GOT3 (cell line): ENCODE results near the gene GGT7.
A peak's percentile ranks its signal among the peaks of the same experiment; 100 is the strongest.
"Not testable (repeated sequence)": the region's sequence is repeated elsewhere in the genome, so short reads cannot be mapped to it uniquely, and the experiment has no call there.

ENCODE experiments used
- DNase-seq: peaks from one replicate; lab custom pipeline; 2025; ENCODE audit warnings: mixed read lengths; lab: John Stamatoyannopoulos, UW

The GGT7 gene

GRCh38 chr20:34842143-34842542 is 30.5 kb downstream of the GGT7 start:
- no peak for DNase-seq

- no peak for DNase-seq
These were observed 38.2 kb downstream of the GGT7 start for GRCh38 chr20:34834459-34834893.

GRCh38 chr20:34831936-34832335 is 40.7 kb downstream of the GGT7 start:
- DNase-seq = no peak

GRCh38 chr20:34829191-34829590 is 43.5 kb downstream of the GGT7 start:
- DNase-seq = no peak

GRCh38 chr20:34825530-34826362 is 46.9 kb downstream of the GGT7 start, which contains the start of gene NCOA6:
NCOA6 (minus strand) TSS chr20:34825651; CDS start chr20:34782355, 43,296 bp downstream.
- peak; percentile 52 for DNase-seq

- DNase-seq = no peak
These were observed 47.7 kb downstream of the GGT7 start for GRCh38 chr20:34824806-34825529.

GRCh38 chr20:34824452-34824805 is 48.2 kb downstream of the GGT7 start:
- no peak for DNase-seq

- DNase-seq = no peak
These were observed 48.6 kb downstream of the GGT7 start for GRCh38 chr20:34824026-34824425.

- DNase-seq = no peak
These were observed 51.7 kb downstream of the GGT7 start for GRCh38 chr20:34820805-34821578.

- no peak for DNase-seq
These were observed 54.9 kb downstream of the GGT7 start for GRCh38 chr20:34817801-34818200.

- DNase-seq = no peak
These were observed 55.6 kb downstream of the GGT7 start for GRCh38 chr20:34817072-34817471.

GRCh38 chr20:34815636-34816035 is 57.0 kb downstream of the GGT7 start:
- no peak for DNase-seq

- no peak for DNase-seq
These were observed 64.1 kb downstream of the GGT7 start for GRCh38 chr20:34808583-34808982.

GRCh38 chr20:34807944-34808465 is 64.7 kb downstream of the GGT7 start:
- DNase-seq = not testable (repeated sequence)

- DNase-seq = no peak
These were observed 66.4 kb downstream of the GGT7 start for GRCh38 chr20:34806255-34806654.

- no peak for DNase-seq
These were observed 73.8 kb downstream of the GGT7 start for GRCh38 chr20:34798871-34799270.

GRCh38 chr20:34798328-34798727 is 74.3 kb downstream of the GGT7 start:
- no peak for DNase-seq

- no peak for DNase-seq
These were observed 75.4 kb downstream of the GGT7 start for GRCh38 chr20:34797012-34797995.
